ENCODE results near the gene STXBP4. TPM values are rescaled to one million over a fixed set of nuclear protein-coding genes. Genes with fewer than 3 reads are reported as not detected.

Gene STXBP4
- total and polyA plus RNA-seq, 2 donors (not counting 3 experiments of a cell fraction or from before 2014, with no cell fraction given): 1.9 to 12.9 TPM

DNA sequence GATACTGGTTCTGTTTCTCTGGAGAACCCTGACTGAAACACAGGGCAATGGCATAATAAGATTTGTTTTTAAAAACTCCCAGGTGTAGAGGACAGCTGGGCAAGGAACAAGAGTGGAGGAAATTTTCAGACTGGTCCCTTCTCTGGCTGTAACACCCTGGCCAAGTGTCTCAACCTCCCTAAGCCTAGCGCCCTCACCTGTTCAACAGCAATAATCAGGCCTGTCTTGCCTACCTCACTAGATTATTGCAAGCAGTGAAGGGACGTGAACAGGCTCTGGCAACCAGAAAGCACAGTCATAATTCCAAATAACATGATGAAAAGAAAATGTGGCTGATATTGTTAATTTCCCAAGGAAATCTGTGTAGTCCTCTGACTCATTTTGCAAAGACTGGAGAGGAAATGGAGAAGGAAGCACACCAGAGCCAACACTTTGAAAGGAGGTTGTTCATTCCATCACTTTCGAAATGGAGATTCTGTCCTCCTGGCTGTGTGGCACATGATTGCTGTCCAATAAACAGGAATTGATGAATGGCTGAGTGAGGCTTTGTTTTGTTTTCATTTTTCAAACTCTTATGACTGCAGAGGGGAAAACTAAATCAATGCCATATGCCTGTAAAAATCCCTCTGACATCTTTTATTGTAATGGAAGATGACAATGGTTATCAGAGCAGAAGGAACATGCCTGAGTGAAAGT is 208.7 kb downstream of the STXBP4 start:
- H3K27ac ChIP-seq (ENCODE audit: insufficient read depth, low read depth, low read length): peak overlapping the region; percentile 63
- BruUV-seq (replicated peaks): TSS peak; percentile 62
- peak; percentile 96 for FAIRE-seq

More for the DNA sequence above, 208.7 kb downstream of the STXBP4 start:
- H3K4me3 ChIP-seq (replicated peaks in 1 of 3; ENCODE audit: insufficient read depth in 1 of 3, low read depth in 1 of 3, low read length in 3 of 3): peak overlapping the region in 1 of 3 experiments; percentile 18
- intact Hi-C loops (cut with micrococcal nuclease) (loop anchor here (1.0 to 5.0 kb wide), 3 partner anchors 15 to 85 kb away; partner anchors contain the start of gene HLF), dilution Hi-C loops (cut with MboI; ENCODE audit: extremely low pct_ligation_motif_present, low sequenced_read_pairs) (no loop called here)
- H3K27me3 ChIP-seq (ENCODE audit: control insufficient read depth in 2 of 2, insufficient read depth in 2 of 2, low read length in 2 of 2): no peaks in the 10 kb centered on the region
- no peaks in the 10 kb centered on the region for H3K9me1 ChIP-seq (replicated peaks; ENCODE audit: control insufficient read depth, extremely low read depth, insufficient read depth, low read length)
- peak; percentile 89 for DNase-seq (ENCODE audit: low read depth, low spot score)
- no peak overlapping the region for H3K9ac ChIP-seq (replicated peaks; ENCODE audit: extremely low read depth, insufficient read depth, low read length)
- ChIA-PET CTCF (no interaction called here), POLR2A (no interaction called here)
- no peaks in the 10 kb centered on the region for H4K20me1 ChIP-seq (replicated peaks; ENCODE audit: control insufficient read depth, extremely low read depth, insufficient read depth, low read length)
- peak overlapping the region; percentile 75 for H2AFZ ChIP-seq (ENCODE audit: low read depth, low read length)
- no peaks in the 10 kb centered on the region for H3K79me2 ChIP-seq (ENCODE audit: control insufficient read depth, insufficient read depth, low read length)
- peaks cover 16% of the 10 kb centered on the region for H3K4me1 ChIP-seq (ENCODE audit: control insufficient read depth, extremely low read depth, insufficient read depth, low read length)
- H3K36me3 ChIP-seq (ENCODE audit: control insufficient read depth in 2 of 2, extremely low read depth in 1 of 2, insufficient read depth in 2 of 2, low read length in 2 of 2): no peaks in the 10 kb centered on the region
- H3K4me2 ChIP-seq (ENCODE audit: insufficient read depth, low read length): peak overlapping the region; percentile 68
- TF ChIP-seq GATA2 (IDR thresholded peaks at IDR 0.05; ENCODE audit: insufficient read depth, insufficient read length, low read depth, low read length): peak; percentile 26
- no peak for TF ChIP-seq EZH2 (IDR thresholded peaks at IDR 0.05; ENCODE audit: borderline replicate concordance, low read depth, low read length, severe bottlenecking)
- TF ChIP-seq POLR2AphosphoS5 (IDR thresholded peaks at IDR 0.05; ENCODE audit: insufficient read depth, low read depth, low read length): peak; percentile 79
- TF ChIP-seq JUN (IDR thresholded peaks at IDR 0.05; ENCODE audit: borderline replicate concordance, insufficient read depth, insufficient read length, low read depth): peak; percentile 57
- peak; percentile 90 for TF ChIP-seq FOS (IDR thresholded peaks at IDR 0.05; ENCODE audit: borderline replicate concordance, insufficient read depth, low read length)
- TF ChIP-seq MYC (IDR thresholded peaks at IDR 0.05; ENCODE audit: low read depth, low read length): no peak
- TF ChIP-seq, protein P1, sequence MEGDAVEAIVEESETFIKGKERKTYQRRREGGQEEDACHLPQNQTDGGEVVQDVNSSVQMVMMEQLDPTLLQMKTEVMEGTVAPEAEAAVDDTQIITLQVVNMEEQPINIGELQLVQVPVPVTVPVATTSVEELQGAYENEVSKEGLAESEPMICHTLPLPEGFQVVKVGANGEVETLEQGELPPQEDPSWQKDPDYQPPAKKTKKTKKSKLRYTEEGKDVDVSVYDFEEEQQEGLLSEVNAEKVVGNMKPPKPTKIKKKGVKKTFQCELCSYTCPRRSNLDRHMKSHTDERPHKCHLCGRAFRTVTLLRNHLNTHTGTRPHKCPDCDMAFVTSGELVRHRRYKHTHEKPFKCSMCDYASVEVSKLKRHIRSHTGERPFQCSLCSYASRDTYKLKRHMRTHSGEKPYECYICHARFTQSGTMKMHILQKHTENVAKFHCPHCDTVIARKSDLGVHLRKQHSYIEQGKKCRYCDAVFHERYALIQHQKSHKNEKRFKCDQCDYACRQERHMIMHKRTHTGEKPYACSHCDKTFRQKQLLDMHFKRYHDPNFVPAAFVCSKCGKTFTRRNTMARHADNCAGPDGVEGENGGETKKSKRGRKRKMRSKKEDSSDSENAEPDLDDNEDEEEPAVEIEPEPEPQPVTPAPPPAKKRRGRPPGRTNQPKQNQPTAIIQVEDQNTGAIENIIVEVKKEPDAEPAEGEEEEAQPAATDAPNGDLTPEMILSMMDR (IDR thresholded peaks at IDR 0.05; ENCODE audit: extremely low read depth in 1 of 2, insufficient read depth in 1 of 2, low read depth in 1 of 2, low read length in 2 of 2): peak in 1 of 2 donors; percentile 21
- no peaks in the 10 kb centered on the region for H3K9me3 ChIP-seq (replicated peaks; ENCODE audit: control insufficient read depth, insufficient read depth, low read length)
